HUES6 (cell line): ENCODE measurements around the gene FAS.

Experiments
- H3K27ac ChIP-seq: 2 replicates; pipeline ENCODE4 v1.7.0; 2013; ENCODE audit warnings: low read depth, mild to moderate bottlenecking, low read length, inconsistent platforms
- H3K27me3 ChIP-seq: 2 replicates; pipeline ENCODE4 v1.6.1; 2013; ENCODE audit warnings: low read length; ENCODE audit not compliant: control insufficient read depth, insufficient read depth
- H3K36me3 ChIP-seq: 2 replicates; pipeline ENCODE4 v1.6.1; 2013; ENCODE audit warnings: low read length; ENCODE audit not compliant: control insufficient read depth, insufficient read depth
- H3K4me1 ChIP-seq: 2 replicates; pipeline ENCODE4 v1.6.1; 2013; ENCODE audit warnings: low read length; ENCODE audit not compliant: control insufficient read depth, insufficient read depth
- H3K4me3 ChIP-seq: 2 replicates; pipeline ENCODE4 v1.5.1; 2013; ENCODE audit warnings: low read depth, low read length
- H3K9ac ChIP-seq: one replicate; pipeline ENCODE4 v1.6.1; 2013; ENCODE audit warnings: mild to moderate bottlenecking, low read length
- H3K9me3 ChIP-seq: 2 replicates; pipeline ENCODE4 v1.6.1; 2013; ENCODE audit warnings: low read depth, low read length; ENCODE audit not compliant: control insufficient read depth, insufficient read depth

Gene FAS

GRCh38 chr10:88954458-88955083 lies 36.0 kb upstream of the FAS start:
- Histone ChIP-seq H3K4me1 (peaks cover 6% of the 10 kb centered on the region; the same call in 1 of the 2 replicates), H3K36me3 (no peaks in the 10 kb centered on the region), H3K27ac (no peak overlapping the region), H3K27me3 (no peaks in the 10 kb centered on the region), H3K9me3 (no peaks in the 10 kb centered on the region), H3K4me3 (no peak overlapping the region), H3K9ac (no peak overlapping the region)

GRCh38 chr10:88957381-88957780 lies 33.2 kb upstream of the FAS start:
- H3K9me3 ChIP-seq, result no peaks in the 10 kb centered on the region
- no peak overlapping the region for H3K27ac ChIP-seq
- H3K4me3 ChIP-seq, result no peak overlapping the region
- H3K4me1 ChIP-seq, result no peaks in the 10 kb centered on the region
- no peaks in the 10 kb centered on the region for H3K36me3 ChIP-seq
- no peak overlapping the region for H3K9ac ChIP-seq
- no peaks in the 10 kb centered on the region for H3K27me3 ChIP-seq

- no peaks in the 10 kb centered on the region for H3K27me3 ChIP-seq
- H3K9me3 ChIP-seq, result no peaks in the 10 kb centered on the region
- H3K36me3 ChIP-seq, result no peaks in the 10 kb centered on the region
- H3K4me1 ChIP-seq, result no peaks in the 10 kb centered on the region
- H3K27ac ChIP-seq, result no peak overlapping the region
- H3K9ac ChIP-seq, result no peak overlapping the region
- H3K4me3 ChIP-seq, result no peak overlapping the region
Observed at GRCh38 chr10:88958721-88959120, 31.9 kb upstream of the FAS start.

GRCh38 chr10:88960802-88961201 lies 29.8 kb upstream of the FAS start:
- Histone ChIP-seq H3K9me3 (no peaks in the 10 kb centered on the region), H3K9ac (no peak overlapping the region), H3K27me3 (no peaks in the 10 kb centered on the region)

GRCh38 chr10:88961266-88961665 lies 29.3 kb upstream of the FAS start:
- H3K36me3 ChIP-seq, result no peaks in the 10 kb centered on the region
- H3K27ac ChIP-seq, result no peak overlapping the region
- H3K9ac ChIP-seq, result no peak overlapping the region
- H3K9me3 ChIP-seq, result no peaks in the 10 kb centered on the region
- H3K4me3 ChIP-seq, result no peak overlapping the region
- no peaks in the 10 kb centered on the region for H3K4me1 ChIP-seq
- H3K27me3 ChIP-seq, result no peaks in the 10 kb centered on the region

More at GRCh38 chr10:88960802-88961201, 29.8 kb upstream of the FAS start:
- no peaks in the 10 kb centered on the region for H3K36me3 ChIP-seq
- no peak overlapping the region for H3K27ac ChIP-seq
- no peaks in the 10 kb centered on the region for H3K4me1 ChIP-seq
- H3K4me3 ChIP-seq, result no peak overlapping the region

- H3K9ac ChIP-seq, result no peak overlapping the region
- no peaks in the 10 kb centered on the region for H3K27me3 ChIP-seq
- no peaks in the 10 kb centered on the region; the same call in 1 of the 2 replicates for H3K4me1 ChIP-seq
- no peak overlapping the region for H3K4me3 ChIP-seq
- no peaks in the 10 kb centered on the region for H3K9me3 ChIP-seq
- no peak overlapping the region for H3K27ac ChIP-seq
- H3K36me3 ChIP-seq, result no peaks in the 10 kb centered on the region
Observed at GRCh38 chr10:88962336-88962735, 28.3 kb upstream of the FAS start.

GRCh38 chr10:88963318-88963717 lies 27.3 kb upstream of the FAS start:
- Histone ChIP-seq H3K27ac (no peak overlapping the region), H3K4me1 (no peaks in the 10 kb centered on the region; the same call in 1 of the 2 replicates), H3K4me3 (no peak overlapping the region), H3K27me3 (no peaks in the 10 kb centered on the region), H3K9me3 (no peaks in the 10 kb centered on the region), H3K36me3 (no peaks in the 10 kb centered on the region), H3K9ac (no peak overlapping the region)

GRCh38 chr10:88964360-88964759 lies 26.2 kb upstream of the FAS start:
- no peaks in the 10 kb centered on the region for H3K9me3 ChIP-seq
- H3K27ac ChIP-seq, result no peak overlapping the region
- H3K4me3 ChIP-seq, result no peak overlapping the region
- H3K4me1 ChIP-seq, result no peaks in the 10 kb centered on the region; the same call in 1 of the 2 replicates
- H3K27me3 ChIP-seq, result no peaks in the 10 kb centered on the region
- no peak overlapping the region for H3K9ac ChIP-seq
- no peaks in the 10 kb centered on the region for H3K36me3 ChIP-seq

- H3K9me3 ChIP-seq, result no peaks in the 10 kb centered on the region
- H3K36me3 ChIP-seq, result no peaks in the 10 kb centered on the region
- H3K9ac ChIP-seq, result no peak overlapping the region
- no peak overlapping the region for H3K27ac ChIP-seq
- no peak overlapping the region for H3K4me3 ChIP-seq
- H3K27me3 ChIP-seq, result no peaks in the 10 kb centered on the region
- no peaks in the 10 kb centered on the region; the same call in 1 of the 2 replicates for H3K4me1 ChIP-seq
Observed at GRCh38 chr10:88964869-88965415, 25.7 kb upstream of the FAS start.

- H3K27me3 ChIP-seq, result no peaks in the 10 kb centered on the region
- H3K4me3 ChIP-seq, result no peak overlapping the region
- no peak overlapping the region for H3K27ac ChIP-seq
- H3K9ac ChIP-seq, result no peak overlapping the region
- no peaks in the 10 kb centered on the region; the same call in 1 of the 2 replicates for H3K4me1 ChIP-seq
- H3K9me3 ChIP-seq, result no peaks in the 10 kb centered on the region
- H3K36me3 ChIP-seq, result no peaks in the 10 kb centered on the region
Observed at GRCh38 chr10:88966797-88967196, 23.8 kb upstream of the FAS start.

GRCh38 chr10:88968391-88968790 lies 22.2 kb upstream of the FAS start:
- Histone ChIP-seq H3K36me3 (no peaks in the 10 kb centered on the region), H3K4me3 (no peak overlapping the region), H3K9ac (no peak overlapping the region), H3K27ac (no peak overlapping the region), H3K9me3 (no peaks in the 10 kb centered on the region), H3K27me3 (no peaks in the 10 kb centered on the region), H3K4me1 (no peaks in the 10 kb centered on the region; the same call in 1 of the 2 replicates)
